IMR-90 (cell line): ENCODE results near the gene MIR17HG. TPM values are rescaled to one million over a fixed set of nuclear protein-coding genes. Genes with fewer than 3 reads are reported as not detected.

Source experiments
- ATAC-seq: fragments of 200-7000 bp; cut with Tn5 transposase; 2 replicates; pipeline ENCODE4 v1.9.1; 2020; ENCODE audit warnings: low read depth, mild to moderate bottlenecking, moderate library complexity
- BruUV-seq: library from RNA; stranded (reverse); fragments of 400-500 nt; replicated peaks from 2 replicates; lab custom pipeline; 2021; lab: Mats Ljungman, UMichigan
- CTCF ChIA-PET: fragments of 300-600 bp; formaldehyde crosslinking; extraction: SDS; loops from one replicate; lab custom pipeline; 2021; ENCODE audit warnings: antibody characterized with exemption; lab: Yijun Ruan, JAX
- POLR2A ChIA-PET: fragments of 300-600 bp; sonication (Branson Sonifier 250); formaldehyde crosslinking; loops from one replicate; lab custom pipeline; 2022; ENCODE audit warnings: antibody characterized with exemption; ENCODE audit not compliant: unreplicated experiment; lab: Charles Lee
- DNase-seq: peaks from one replicate; pipeline ENCODE4 v3.0.0; 2013
- H2AFZ ChIP-seq: replicated peaks from 2 replicates; pipeline ENCODE3; 2013; ENCODE audit warnings: low read length, mild to moderate bottlenecking; ENCODE audit not compliant: poor library complexity
- H2AK5ac ChIP-seq: 2 replicates; pipeline ENCODE4 v1.6.1; 2013; ENCODE audit warnings: low read depth, low read length, inconsistent platforms
- H2AK9ac ChIP-seq: replicated peaks from 2 replicates; pipeline ENCODE3; 2013; ENCODE audit warnings: mild to moderate bottlenecking, low read depth, low read length, moderate library complexity; ENCODE audit not compliant: poor library complexity
- H2BK120ac ChIP-seq: 2 replicates; pipeline ENCODE4 v1.6.1; 2013; ENCODE audit warnings: low read depth, low read length, inconsistent platforms
- H2BK15ac ChIP-seq: 3 replicates; pipeline ENCODE4 v1.6.1; 2013; ENCODE audit warnings: low read depth, low read length, inconsistent platforms
- H2BK20ac ChIP-seq: 2 replicates; pipeline ENCODE4 v1.6.1; 2013; ENCODE audit warnings: low read depth, mild to moderate bottlenecking, inconsistent platforms, low read length, moderate library complexity
- H2BK5ac ChIP-seq: 2 replicates; pipeline ENCODE4 v1.6.1; 2013; ENCODE audit warnings: mild to moderate bottlenecking, low read depth, low read length, inconsistent platforms; ENCODE audit not compliant: poor library complexity, severe bottlenecking
- H3K14ac ChIP-seq: replicated peaks from 2 replicates; pipeline ENCODE4 v1.6.1; 2013; ENCODE audit warnings: low read depth, low read length, inconsistent platforms
- H3K18ac ChIP-seq: 2 replicates; pipeline ENCODE4 v1.6.1; 2013; ENCODE audit warnings: low read depth, low read length, control low read depth
- H3K23ac ChIP-seq: 2 replicates; pipeline ENCODE4 v1.6.1; 2013; ENCODE audit warnings: low read depth, low read length, inconsistent platforms
- H3K27ac ChIP-seq: 2 replicates; pipeline ENCODE4 v1.5.1; 2013; ENCODE audit warnings: mild to moderate bottlenecking, control low read depth, low read length; ENCODE audit not compliant: insufficient read depth
- H3K27me3 ChIP-seq: 2 replicates; pipeline ENCODE4 v1.6.1; 2013; ENCODE audit warnings: low read length; ENCODE audit not compliant: control insufficient read depth, insufficient read depth
- H3K36me3 ChIP-seq: 2 replicates; pipeline ENCODE4 v1.6.1; 2013; ENCODE audit warnings: low read length, mixed read lengths; ENCODE audit not compliant: control insufficient read depth, insufficient read depth
- H3K4ac ChIP-seq: 2 replicates; pipeline ENCODE4 v1.6.1; 2013; ENCODE audit warnings: low read depth, low read length, inconsistent platforms
- H3K4me1 ChIP-seq: 2 replicates; pipeline ENCODE4 v1.6.1; 2013; ENCODE audit warnings: low read length, mixed read lengths; ENCODE audit not compliant: control insufficient read depth, insufficient read depth
- H3K4me2 ChIP-seq: 2 replicates; pipeline ENCODE4 v1.6.1; 2013; ENCODE audit warnings: low read depth, mild to moderate bottlenecking, control low read depth, low read length, moderate library complexity
- H3K4me3 ChIP-seq: 2 replicates; pipeline ENCODE4 v1.5.1; 2013; ENCODE audit warnings: low read depth, mild to moderate bottlenecking, control low read depth, low read length, moderate library complexity; ENCODE audit not compliant: insufficient read depth
- H3K56ac ChIP-seq: 2 replicates; pipeline ENCODE4 v1.6.1; 2013; ENCODE audit warnings: low read length, inconsistent platforms; ENCODE audit not compliant: insufficient read depth; ENCODE audit errors: extremely low read depth
- H3K79me1 ChIP-seq, 2 experiments: 2 replicates each; pipeline ENCODE4 v1.6.1; 2013; ENCODE audit warnings: low read length in 2 of 2, inconsistent platforms in 1 of 2, low read depth in 1 of 2
- H3K9ac ChIP-seq: 2 replicates; pipeline ENCODE4 v1.6.1; 2013; ENCODE audit warnings: low read depth, low read length, control low read depth
- H3K9me1 ChIP-seq: 2 replicates; pipeline ENCODE4 v1.6.1; 2013; ENCODE audit warnings: low read length, inconsistent platforms; ENCODE audit not compliant: insufficient read depth
- H3K9me3 ChIP-seq: 2 replicates; pipeline ENCODE4 v1.6.1; 2013; ENCODE audit warnings: low read length; ENCODE audit not compliant: control insufficient read depth, insufficient read depth
- H4K20me1 ChIP-seq: 2 replicates; pipeline ENCODE4 v1.6.1; 2013; ENCODE audit warnings: low read length, inconsistent platforms; ENCODE audit not compliant: insufficient read depth
- H4K5ac ChIP-seq: 2 replicates; pipeline ENCODE4 v1.6.1; 2013; ENCODE audit warnings: mild to moderate bottlenecking, low read depth, low read length, control low read depth
- H4K8ac ChIP-seq, 2 experiments: 2 replicates each; pipeline ENCODE4 v1.6.1; 2013; ENCODE audit warnings: low read depth in 2 of 2, low read length in 2 of 2, control low read depth in 1 of 2, inconsistent platforms in 1 of 2
- H4K91ac ChIP-seq: 2 replicates; pipeline ENCODE4 v1.6.1; 2013; ENCODE audit warnings: low read depth, low read length, inconsistent platforms; ENCODE audit not compliant: insufficient read depth
- CEBPB ChIP-seq: IDR thresholded peaks from 2 replicates; pipeline ENCODE4 v1.6.1; 2012; ENCODE audit warnings: low read depth, low read length, improper control_type of control experiment
- MAZ ChIP-seq: IDR thresholded peaks from 2 replicates; pipeline ENCODE4 v1.6.1; 2012; ENCODE audit warnings: low read depth, mild to moderate bottlenecking, low read length, improper control_type of control experiment, moderate library complexity, borderline replicate concordance
- SMC3 ChIP-seq: fragments of 150-350 bp; IDR thresholded peaks from 2 replicates; pipeline ENCODE4 v1.6.1; 2016; ENCODE audit warnings: low read depth, mild to moderate bottlenecking, antibody characterized with exemption, low read length, moderate library complexity
- WGBS, 2 experiments: methylation state at CpG; one replicate each; pipeline versions ENCODE4 v1.1.5 to v1.1.7; 2013; ENCODE audit warnings: missing lambda C conversion rate in 2 of 2; ENCODE audit not compliant: insufficient read length in 1 of 2; ENCODE audit errors: extremely low coverage in 2 of 2; 5-methylcytosine and 5-hydroxymethylcytosine counted together
- dilution Hi-C: fragments of 300-500 bp; cut with HindIII; formaldehyde crosslinking; loops from one replicate; pipeline ENCODE4 v1.14.3; 2018; ENCODE audit warnings: low sequenced_read_pairs; ENCODE audit not compliant: unreplicated experiment
- in situ Hi-C: fragments of 300-500 bp; cut with MboI; formaldehyde crosslinking; loops from 3 replicates; pipeline ENCODE4 v1.14.3; 2019; ENCODE audit warnings: low sequenced_read_pairs, inconsistent platforms, mixed read lengths
- intact Hi-C: fragments of 100-400 bp; cut with micrococcal nuclease; formaldehyde crosslinking; loops from 2 replicates; pipeline ENCODE4 v1.10.0; 2022
- polyA plus RNA-seq, 3 experiments: library from polyadenylated mRNA; depleted of rRNA; stranded (reverse); fragments of >200 nt; gene quantifications; 2 replicates each; pipeline ENCODE4 v1.2.3, GENCODE V29; 2012; ENCODE audit warnings: low replicate concordance in 1 of 3
- total RNA-seq: library from RNA; depleted of rRNA; stranded (reverse); fragments of >200 nt; gene quantifications from 2 replicates; pipeline ENCODE4 v1.2.3, GENCODE V29; 2012

MIR17HG gene
- total and polyA plus RNA-seq, 2 of the 4 experiments (the other 2 are of a cell fraction): 0.77 to 3.0 TPM

DNA sequence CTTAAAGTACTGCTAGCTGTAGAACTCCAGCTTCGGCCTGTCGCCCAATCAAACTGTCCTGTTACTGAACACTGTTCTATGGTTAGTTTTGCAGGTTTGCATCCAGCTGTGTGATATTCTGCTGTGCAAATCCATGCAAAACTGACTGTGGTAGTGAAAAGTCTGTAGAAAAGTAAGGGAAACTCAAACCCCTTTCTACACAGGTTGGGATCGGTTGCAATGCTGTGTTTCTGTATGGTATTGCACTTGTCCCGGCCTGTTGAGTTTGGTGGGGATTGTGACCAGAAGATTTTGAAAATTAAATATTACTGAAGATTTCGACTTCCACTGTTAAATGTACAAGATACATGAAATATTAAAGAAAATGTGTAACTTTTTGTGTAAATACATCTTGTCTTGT is 3.6 kb downstream of the MIR17HG start:
- no peaks in the 10 kb centered on the region for H3K9me3 ChIP-seq
- H3K23ac ChIP-seq: no peak overlapping the region
- H3K4me3 ChIP-seq: no peak overlapping the region
- no peak overlapping the region for H2AK9ac ChIP-seq
- TF ChIP-seq MAZ (no peak), SMC3 (no peak), CEBPB (no peak)
- H3K27ac ChIP-seq: no peak overlapping the region
- no peak overlapping the region for H2BK5ac ChIP-seq
- H3K79me1 ChIP-seq: peaks cover 13 to 26% of the 10 kb centered on the region in 2 experiments
- no peaks in the 10 kb centered on the region for H3K9me1 ChIP-seq
- peaks cover 13% of the 10 kb centered on the region for H3K36me3 ChIP-seq
- peaks cover 5% of the 10 kb centered on the region; the same call in 1 of the 2 replicates for H3K27me3 ChIP-seq
- no peak overlapping the region for H4K91ac ChIP-seq
- H3K56ac ChIP-seq: no peak overlapping the region
- POLR2A ChIA-PET: no interaction called here
- H2BK15ac ChIP-seq: no peak overlapping the region
- H3K4me1 ChIP-seq: peaks cover 3% of the 10 kb centered on the region
- H2AK5ac ChIP-seq: no peak overlapping the region
- intact Hi-C loops (no loop called here), in situ Hi-C loops (no loop called here), dilution Hi-C loops (no loop called here)
- H4K5ac ChIP-seq: no peak overlapping the region
- no peak overlapping the region for H3K9ac ChIP-seq
- no peak overlapping the region for H2BK120ac ChIP-seq
- DNase-seq (no peak), ATAC-seq (no peak)
- H3K4me2 ChIP-seq: no peak overlapping the region
- no TSS peak for BruUV-seq
- no CpG with 5 or more reads among the region's 5 CpGs for WGBS, 2 experiments
- no peak overlapping the region for H4K8ac ChIP-seq
- H3K4ac ChIP-seq: no peak overlapping the region
- H3K18ac ChIP-seq: no peak overlapping the region
- H2BK20ac ChIP-seq: no peak overlapping the region
- H2AFZ ChIP-seq: no peak overlapping the region
- CTCF ChIA-PET: no interaction called here
- H3K14ac ChIP-seq: no peak overlapping the region
- H4K20me1 ChIP-seq: peaks cover 16% of the 10 kb centered on the region
